Activated naive CD4-positive, alpha-beta T cell treated with anti-CD3 and anti-CD28 coated beads for 36 hours (primary cell): ENCODE measurements around the gene ST6GALNAC1. TPM values are rescaled to one million over a fixed set of nuclear protein-coding genes. Genes with fewer than 3 reads are reported as not detected.

Experiments used
- CTCF ChIA-PET: fragments of 350-600 bp; sonication (Branson Sonifier 250); formaldehyde crosslinking; loops from one replicate; lab custom pipeline; 2021; ENCODE audit warnings: antibody characterized with exemption; lab: Charles Lee
- DNase-seq: peaks from one replicate; pipeline ENCODE4 v3.0.0-alpha.2; 2020
- H3K27ac Mint-ChIP-seq: one replicate; pipeline ENCODE4 v1.8.0; 2021; ENCODE audit warnings: mild to moderate bottlenecking, mixed read lengths
- H3K27me3 Mint-ChIP-seq: one replicate; pipeline ENCODE4 v1.8.0; 2021; ENCODE audit warnings: low read depth, mixed read lengths
- H3K36me3 Mint-ChIP-seq: one replicate; pipeline ENCODE4 v1.8.0; 2021; ENCODE audit warnings: low read depth, mixed read lengths
- H3K4me1 Mint-ChIP-seq: one replicate; pipeline ENCODE4 v1.8.0; 2021; ENCODE audit warnings: low read depth, mixed read lengths
- H3K4me3 Mint-ChIP-seq: one replicate; pipeline ENCODE4 v1.8.0; 2021; ENCODE audit warnings: mild to moderate bottlenecking, moderate library complexity, mixed read lengths
- H3K9me3 Mint-ChIP-seq: one replicate; pipeline ENCODE4 v1.8.0; 2021; ENCODE audit warnings: mixed read lengths
- intact Hi-C: fragments of 100-400 bp; cut with micrococcal nuclease; formaldehyde crosslinking; loops from one replicate; pipeline ENCODE4 v1.15.1; 2023
- total RNA-seq, 2 experiments: library from RNA; stranded (reverse); gene quantifications; one replicate each; pipeline ENCODE4 v1.2.3, GENCODE V29; 2021

Gene ST6GALNAC1
- total RNA-seq, 2 experiments from 2014 or later = 1.1 to 1.3 TPM

DNA sequence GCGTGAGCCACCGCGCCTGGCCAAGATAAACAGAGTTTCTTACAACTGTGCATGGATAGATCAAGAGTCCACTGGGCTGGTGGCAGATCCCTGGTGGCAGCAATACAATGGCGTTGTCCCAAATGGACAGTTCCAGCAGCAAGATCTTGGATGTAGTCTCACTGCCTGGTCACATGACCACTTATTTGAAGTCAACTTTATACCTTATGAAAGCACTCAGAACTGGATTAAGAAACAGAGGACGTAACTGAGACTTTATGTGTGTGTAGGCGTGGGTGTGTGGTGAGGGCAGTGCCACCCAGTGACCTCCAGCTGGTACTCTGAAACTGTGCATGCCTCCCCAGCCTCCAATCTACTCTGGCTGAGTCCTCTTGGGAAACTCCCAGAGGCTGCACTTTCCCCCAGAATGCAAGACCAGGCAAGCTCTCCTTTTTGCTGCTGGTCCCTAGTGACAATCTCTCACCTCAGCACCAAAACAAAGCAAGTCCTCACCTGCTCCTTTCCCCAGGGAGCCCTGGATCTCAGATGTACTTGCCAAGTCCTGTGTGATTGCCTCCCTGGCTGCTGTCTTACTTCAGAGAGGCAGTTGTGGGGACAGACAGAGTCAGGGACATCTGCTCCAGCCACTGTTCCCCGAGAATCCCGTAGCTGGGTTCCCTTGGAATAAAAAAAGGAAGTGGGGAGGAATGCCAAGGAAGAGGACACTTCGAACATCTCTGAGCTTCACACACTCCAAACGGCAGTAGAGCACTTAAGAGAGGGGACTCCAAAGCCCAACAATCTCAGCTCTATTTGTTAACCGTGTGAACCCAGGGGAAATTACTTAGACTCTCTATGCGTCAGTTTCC is 46.2 kb downstream of the ST6GALNAC1 start:
- Mint-ChIP-seq H3K4me3 (no peak overlapping the region), H3K4me1 (peaks cover 13% of the 10 kb centered on the region), H3K27ac (no peak overlapping the region), H3K9me3 (no peaks in the 10 kb centered on the region), H3K27me3 (no peaks in the 10 kb centered on the region), H3K36me3 (no peaks in the 10 kb centered on the region)
- CTCF ChIA-PET = interaction anchor here (0.6 to 1.4 kb wide), 5 partner anchors 11 to 82 kb away, joined by 3 to 5 read pairs (median 4); partner anchors contain the start of gene ST6GALNAC2
- intact Hi-C loops = no loop called here
- no peak for DNase-seq

DNA sequence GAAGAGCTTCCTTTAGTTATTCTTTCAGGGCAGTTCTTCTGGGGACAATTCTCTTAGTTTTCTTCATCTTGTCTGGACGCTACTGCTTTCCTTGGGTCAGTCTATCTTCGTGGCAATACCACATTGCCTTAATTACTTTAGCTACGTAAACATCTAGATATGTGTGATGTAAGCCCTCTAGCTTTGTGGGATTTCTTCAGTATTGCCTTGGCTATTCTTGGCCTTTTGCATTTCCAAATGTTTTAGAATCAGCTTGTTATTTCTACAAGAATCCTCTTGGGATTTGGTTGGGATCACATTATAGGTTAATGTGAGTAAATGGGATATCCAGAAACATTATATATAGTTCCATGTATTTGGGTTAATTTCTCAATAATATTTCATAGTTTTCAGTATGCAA is 48.9 kb downstream of the ST6GALNAC1 start:
- H3K4me1 Mint-ChIP-seq = no peaks in the 10 kb centered on the region
- peaks cover 3% of the 10 kb centered on the region for H3K27me3 Mint-ChIP-seq
- no peak overlapping the region for H3K4me3 Mint-ChIP-seq
- H3K27ac Mint-ChIP-seq = no peak overlapping the region
- no peaks in the 10 kb centered on the region for H3K9me3 Mint-ChIP-seq
- CTCF ChIA-PET = interaction anchor here (1.1 kb wide), 1 partner anchor 28 kb away, joined by 3 read pairs; no protein-coding TSS in a partner anchor
- intact Hi-C loops = no loop called here
- DNase-seq = no peak
- H3K36me3 Mint-ChIP-seq = no peaks in the 10 kb centered on the region

DNA sequence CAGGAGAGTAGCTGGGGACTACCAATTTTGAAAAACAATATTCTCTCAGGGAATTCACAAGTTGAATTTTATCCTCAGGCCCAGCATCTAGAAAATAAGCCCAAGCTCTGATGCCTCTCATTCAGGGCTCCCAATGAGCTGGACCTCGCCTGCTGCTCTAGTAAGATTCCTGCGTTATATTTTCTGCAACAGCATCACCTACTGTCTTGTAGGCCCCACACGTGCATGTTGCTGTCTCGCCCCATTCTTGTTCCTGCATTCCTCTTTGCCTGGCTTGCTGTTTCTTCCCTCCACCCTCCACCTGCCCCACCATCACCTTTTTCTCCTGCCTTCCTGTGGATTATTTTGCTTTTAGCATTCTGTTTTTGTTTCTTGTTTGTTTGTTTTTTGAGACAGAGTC is 49.6 kb downstream of the ST6GALNAC1 start:
- DNase-seq = no peak
- Mint-ChIP-seq H3K4me3 (no peak overlapping the region), H3K27ac (no peak overlapping the region), H3K9me3 (no peaks in the 10 kb centered on the region), H3K27me3 (peaks cover 7% of the 10 kb centered on the region), H3K4me1 (no peaks in the 10 kb centered on the region), H3K36me3 (peaks cover 2% of the 10 kb centered on the region)
- CTCF ChIA-PET = interaction anchor here (0.6 kb wide), 1 partner anchor 71 kb away, joined by 3 read pairs; no protein-coding TSS in a partner anchor
- intact Hi-C loops = no loop called here

DNA sequence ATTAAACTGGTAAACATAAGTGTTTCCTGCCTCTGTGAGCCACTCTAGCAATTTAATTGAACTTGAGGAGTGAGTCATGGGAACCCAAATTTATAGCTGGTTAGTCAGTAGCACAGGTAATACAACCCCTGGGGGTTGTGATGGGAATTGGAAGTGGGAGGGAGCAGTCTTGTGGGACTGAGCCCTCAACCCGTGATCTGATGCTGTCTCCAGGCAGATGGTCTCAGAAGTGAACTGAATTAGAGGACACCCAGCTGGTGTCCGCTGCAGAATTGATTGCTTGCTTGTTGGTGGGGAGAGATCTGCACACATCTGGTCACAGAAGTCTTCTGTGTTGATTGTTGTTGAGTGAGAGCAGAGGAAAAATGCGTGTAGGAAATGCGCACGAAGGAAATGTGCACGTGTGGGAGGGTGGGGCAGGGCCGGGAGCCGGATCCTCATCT is 50.2 kb downstream of the ST6GALNAC1 start:
- Mint-ChIP-seq H3K9me3 (no peaks in the 10 kb centered on the region), H3K27me3 (peaks cover 11% of the 10 kb centered on the region), H3K36me3 (peaks cover 2% of the 10 kb centered on the region), H3K27ac (no peak overlapping the region), H3K4me3 (no peak overlapping the region), H3K4me1 (no peaks in the 10 kb centered on the region)
- CTCF ChIA-PET = no interaction called here
- DNase-seq = no peak
- intact Hi-C loops = no loop called here

DNA sequence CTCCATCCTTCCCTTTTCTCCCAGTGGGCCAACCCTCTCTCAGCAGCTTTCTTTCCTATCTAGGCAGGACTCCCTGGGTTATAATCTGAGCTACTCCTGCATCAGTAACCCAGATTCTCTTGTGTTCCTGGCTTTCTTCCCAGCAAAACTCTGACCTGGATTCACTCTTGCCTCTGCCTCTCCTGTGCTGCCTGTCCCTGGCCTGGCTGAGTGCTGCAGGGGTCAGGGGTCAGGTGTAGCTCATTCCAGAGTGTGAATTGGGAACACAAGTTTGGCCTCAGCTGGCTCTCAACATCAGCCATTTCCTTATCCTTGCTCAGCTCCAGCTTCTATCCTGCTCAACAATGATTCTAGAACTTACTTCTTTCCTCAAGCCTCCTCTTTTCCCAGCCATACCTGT is 55.4 kb downstream of the ST6GALNAC1 start:
- CTCF ChIA-PET = interaction anchor here (0.7 to 1.2 kb wide), 5 partner anchors 11 to 37 kb away, joined by 3 to 5 read pairs (median 4); no protein-coding TSS in a partner anchor
- Mint-ChIP-seq H3K4me1 (peaks cover 8% of the 10 kb centered on the region), H3K4me3 (no peak overlapping the region), H3K36me3 (peaks cover 2% of the 10 kb centered on the region), H3K9me3 (no peaks in the 10 kb centered on the region), H3K27ac (no peak overlapping the region), H3K27me3 (peaks cover 41% of the 10 kb centered on the region)
- intact Hi-C loops = no loop called here
- no peak for DNase-seq

DNA sequence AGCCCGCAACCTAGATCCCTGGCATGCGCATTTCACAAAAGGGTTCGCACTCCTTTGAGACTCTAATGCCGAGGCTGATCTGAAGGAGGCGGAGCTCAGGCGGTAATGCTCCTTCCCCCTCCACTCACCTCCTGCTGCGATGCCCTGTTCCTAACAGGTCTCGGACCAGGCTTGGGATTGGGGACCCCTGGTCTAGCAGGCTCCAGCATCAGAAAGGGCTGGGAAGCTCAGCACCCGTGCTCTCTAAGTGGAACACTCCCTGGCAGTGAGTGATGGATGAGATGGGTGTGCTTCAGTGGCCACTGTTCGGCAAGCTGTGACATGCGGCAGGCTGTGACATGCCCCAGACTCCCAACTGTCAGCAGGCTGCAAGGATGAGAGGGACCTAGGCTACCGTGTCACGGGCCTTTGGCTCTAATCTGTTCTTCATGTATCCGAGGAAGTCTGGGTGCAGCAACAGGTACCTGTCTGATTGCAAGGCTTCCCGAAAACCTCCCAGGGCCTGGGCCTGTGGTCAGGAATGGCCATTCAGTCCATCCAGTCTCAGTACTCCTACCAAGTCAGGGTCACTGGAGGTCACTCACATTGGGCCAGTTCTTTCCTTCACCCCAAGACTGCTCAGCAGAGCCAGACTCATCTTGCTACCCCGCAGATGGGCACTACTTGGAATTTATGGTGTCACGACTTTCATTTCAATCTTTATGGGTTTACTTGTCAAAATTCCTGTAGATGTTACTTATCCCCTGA is 56.6 kb downstream of the ST6GALNAC1 start:
- intact Hi-C loops = no loop called here

DNA sequence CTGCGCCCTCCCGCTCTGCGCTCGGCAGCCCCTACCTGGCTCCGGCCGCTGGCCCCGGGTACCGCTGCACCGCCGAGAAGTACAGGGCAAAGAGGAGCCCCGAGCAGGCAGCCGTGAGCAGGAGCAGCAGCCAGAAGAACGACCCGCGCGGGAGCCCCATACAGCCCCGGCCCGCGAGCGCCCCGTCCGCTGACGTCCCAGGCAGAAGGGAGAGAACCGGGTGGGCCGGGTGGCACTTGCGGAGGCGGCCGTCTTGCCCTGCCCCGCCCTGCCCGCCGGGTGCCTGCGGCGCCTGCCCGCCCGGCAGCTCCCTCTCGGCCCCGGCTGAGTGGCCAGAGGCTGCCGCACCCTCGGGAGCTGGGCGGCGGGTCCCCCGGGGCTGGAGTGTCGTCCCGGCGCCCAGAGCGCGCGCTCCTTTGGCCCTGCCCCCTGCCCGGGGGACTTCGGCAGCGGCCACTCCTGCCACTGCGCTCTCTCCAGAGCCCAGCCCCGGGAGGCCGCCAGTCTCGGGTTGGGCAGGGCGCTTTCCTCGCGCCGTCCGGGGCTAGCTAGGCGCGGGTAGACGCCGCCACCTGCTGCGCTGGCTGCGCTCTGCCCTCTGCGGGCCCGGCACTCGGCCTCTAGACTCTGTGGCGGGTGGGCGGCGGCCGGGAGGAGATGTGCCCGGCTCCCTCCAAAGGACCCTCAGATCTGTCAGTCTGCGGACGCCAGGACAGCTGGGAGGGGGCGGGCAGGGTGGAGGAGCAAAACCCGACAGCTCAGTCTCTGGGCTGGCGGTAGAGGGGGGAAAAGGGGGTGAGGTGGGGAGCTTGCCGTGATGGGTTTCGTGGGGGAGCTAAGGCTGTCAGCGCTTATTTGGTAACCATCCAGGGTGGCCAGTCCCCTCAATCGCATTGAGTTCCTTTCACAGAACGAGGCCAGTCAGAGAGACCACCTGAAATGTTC is 57.6 kb downstream of the ST6GALNAC1 start, which contains the start of gene ST6GALNAC2:
TSS of gene ST6GALNAC2 (minus strand) at position 212 of the 945 bp plus-strand sequence. CDS start at position 160, 52 bp downstream.
- Mint-ChIP-seq H3K27ac (no peak within 1 kb of the TSS), H3K4me3 (peak within 1 kb of the TSS; percentile 51)

More for the DNA sequence above, 56.6 kb downstream of the ST6GALNAC1 start:
- Mint-ChIP-seq H3K9me3 (no peaks in the 10 kb centered on the region), H3K27ac (no peak overlapping the region), H3K4me3 (no peak overlapping the region), H3K4me1 (peaks cover 8% of the 10 kb centered on the region), H3K27me3 (peaks cover 46% of the 10 kb centered on the region), H3K36me3 (peaks cover 2% of the 10 kb centered on the region)
- CTCF ChIA-PET = interaction anchor here (0.6 to 1.8 kb wide), 7 partner anchors 11 to 291 kb away, joined by 3 to 5 read pairs (median 4); no protein-coding TSS in a partner anchor
- no peak for DNase-seq

DNA sequence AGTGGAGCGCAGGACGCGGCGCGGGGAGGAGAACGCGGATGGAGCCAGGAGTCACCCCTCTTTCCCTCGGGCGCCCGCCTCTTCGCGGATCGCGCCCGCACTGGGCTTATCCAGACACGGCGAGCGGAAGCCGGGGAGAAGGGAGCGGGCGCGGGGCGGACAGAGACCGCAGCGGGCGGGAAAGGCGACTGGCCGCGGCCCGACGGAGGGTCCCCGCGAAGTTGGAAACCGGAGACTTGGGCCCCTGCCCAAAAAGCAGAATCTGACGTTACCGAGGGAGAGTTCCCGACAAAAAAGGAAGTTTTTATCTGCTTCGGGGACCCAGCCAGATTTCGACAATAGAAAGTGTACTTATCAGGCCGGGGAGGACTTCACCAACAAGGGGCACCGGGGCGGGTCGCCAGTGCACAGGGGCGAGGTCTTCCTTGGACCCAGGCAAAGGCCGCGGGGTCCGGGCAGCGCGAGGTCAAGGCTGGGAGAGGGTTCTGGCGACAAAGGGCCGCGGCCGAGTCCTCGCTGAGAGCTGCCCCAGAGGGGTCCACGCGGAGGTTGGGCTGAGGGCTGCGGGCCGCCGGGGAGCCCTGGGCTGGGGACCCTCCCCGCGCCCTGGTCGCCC is 58.4 kb downstream of the ST6GALNAC1 start:
- intact Hi-C loops = loop anchor here (1.0 kb wide), 1 partner anchor 62 kb away; no protein-coding TSS in a partner anchor
- Mint-ChIP-seq H3K4me3 (peak overlapping the region; percentile 51), H3K4me1 (peaks cover 8% of the 10 kb centered on the region), H3K36me3 (peaks cover 2% of the 10 kb centered on the region), H3K9me3 (no peaks in the 10 kb centered on the region), H3K27ac (no peak overlapping the region), H3K27me3 (peaks cover 44% of the 10 kb centered on the region)
- CTCF ChIA-PET = interaction anchor here (1.4 to 2.1 kb wide), 5 partner anchors 13 to 96 kb away, joined by 4 to 7 read pairs (median 4); no protein-coding TSS in a partner anchor
- peak; percentile 16 for DNase-seq

More for the DNA sequence above, 57.6 kb downstream of the ST6GALNAC1 start, which contains the start of gene ST6GALNAC2:
- intact Hi-C loops = loop anchor here (1.0 kb wide), 1 partner anchor 63 kb away; no protein-coding TSS in a partner anchor
- Mint-ChIP-seq H3K27me3 (peaks cover 46% of the 10 kb centered on the region), H3K36me3 (peaks cover 2% of the 10 kb centered on the region), H3K4me1 (peaks cover 8% of the 10 kb centered on the region), H3K9me3 (no peaks in the 10 kb centered on the region)
- CTCF ChIA-PET = interaction anchor here (0.7 to 1.8 kb wide), 5 partner anchors 12 to 95 kb away, joined by 3 to 5 read pairs (median 4); no protein-coding TSS in a partner anchor
- DNase-seq = peak; percentile 49

DNA sequence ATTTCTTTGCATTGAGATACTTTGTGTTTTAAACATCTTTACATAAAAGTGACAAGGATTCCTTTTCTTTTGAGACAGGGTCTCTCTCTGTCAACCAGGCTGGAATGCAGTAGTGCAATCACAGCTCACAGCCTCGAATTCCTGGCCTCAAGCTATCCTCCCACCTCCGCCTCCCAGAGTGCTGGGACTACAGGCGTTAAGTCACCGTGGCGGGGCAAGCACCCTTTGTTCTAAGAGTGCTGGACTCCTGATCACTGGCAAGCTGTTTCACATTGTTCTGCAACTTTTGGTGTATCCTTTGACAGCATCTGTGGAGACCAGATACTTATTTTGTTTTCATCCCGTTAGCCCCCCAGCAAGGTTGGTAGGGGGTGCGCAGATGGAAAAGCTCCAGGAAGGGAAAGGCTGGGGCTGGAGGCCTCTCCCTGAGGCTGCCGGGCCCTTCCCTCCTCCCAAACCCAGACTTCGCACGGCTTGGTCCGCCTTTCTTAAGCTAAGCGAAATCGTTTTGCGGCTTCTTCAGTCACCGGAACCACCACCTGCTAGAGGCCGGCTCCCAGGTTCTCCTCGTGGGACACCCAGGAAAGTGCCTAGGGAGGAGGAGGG is 59.0 kb downstream of the ST6GALNAC1 start:
- H3K4me1 Mint-ChIP-seq = peaks cover 9% of the 10 kb centered on the region
- H3K4me3 Mint-ChIP-seq = peak overlapping the region; percentile 51
- CTCF ChIA-PET = interaction anchor here (1.0 to 2.1 kb wide), 2 partner anchors 39 to 61 kb away, joined by 4 to 7 read pairs; no protein-coding TSS in a partner anchor
- H3K36me3 Mint-ChIP-seq = peaks cover 2% of the 10 kb centered on the region
- no peak overlapping the region for H3K27ac Mint-ChIP-seq
- no peaks in the 10 kb centered on the region for H3K9me3 Mint-ChIP-seq
- H3K27me3 Mint-ChIP-seq = peaks cover 41% of the 10 kb centered on the region
- DNase-seq = no peak
- intact Hi-C loops = loop anchor here (1.0 kb wide), 1 partner anchor 61 kb away; no protein-coding TSS in a partner anchor

DNA sequence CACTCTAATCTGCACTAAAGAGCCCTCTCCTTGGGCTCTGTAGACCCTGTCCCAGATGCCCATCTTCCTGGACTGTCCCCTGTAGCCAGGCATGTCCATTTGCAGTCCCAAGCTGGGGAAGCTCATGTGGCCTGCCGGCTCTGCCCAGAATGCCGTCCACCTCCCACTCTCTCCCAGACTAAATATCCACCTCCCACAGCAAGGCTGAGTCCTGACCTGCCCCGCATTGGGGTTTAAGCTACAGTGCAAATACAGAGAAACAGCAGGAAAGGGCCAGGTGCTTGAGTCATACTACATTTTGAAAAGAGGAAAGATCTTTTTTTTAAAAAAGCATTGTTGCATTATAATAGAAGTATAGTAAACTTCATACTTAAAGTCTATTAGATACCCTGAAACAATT is 60.9 kb downstream of the ST6GALNAC1 start:
- H3K4me1 Mint-ChIP-seq = peaks cover 14% of the 10 kb centered on the region
- no peak overlapping the region for H3K4me3 Mint-ChIP-seq
- intact Hi-C loops = no loop called here
- H3K27ac Mint-ChIP-seq = no peak overlapping the region
- no peaks in the 10 kb centered on the region for H3K36me3 Mint-ChIP-seq
- CTCF ChIA-PET = interaction anchor here (0.6 to 0.7 kb wide), 2 partner anchors 38 to 40 kb away, joined by 4 to 5 read pairs; no protein-coding TSS in a partner anchor
- DNase-seq = no peak
- peaks cover 28% of the 10 kb centered on the region for H3K27me3 Mint-ChIP-seq
- no peaks in the 10 kb centered on the region for H3K9me3 Mint-ChIP-seq
